Endometrial microvascular endothelial cells (primary cell): ENCODE data around the gene ANO2. TPM values are rescaled to one million over a fixed set of nuclear protein-coding genes. Genes with fewer than 3 reads are reported as not detected.

Experiments used
- in situ Hi-C: cut with HindIII; loops from 2 replicates; pipeline ENCODE4 v1.10.0; 2017; ENCODE audit warnings: low sequenced_read_pairs, low pct_unique_long_range_greater_than_20kb; ENCODE audit errors: inconsistent ontology term
- total RNA-seq: library from RNA; depleted of rRNA; stranded (reverse); fragments of >200 nt; gene quantifications from one replicate; pipeline ENCODE4 v1.2.3, GENCODE V29; 2015; ENCODE audit errors: inconsistent ontology term

Gene ANO2
- 16.4 TPM for total RNA-seq

- in situ Hi-C loops = no loop called here
These were observed at the start of gene ANO2 for GRCh38 chr12:5945071-5946008. TSS of gene ANO2 (minus strand) at chr12:5945259. CDS start at chr12:5945217, 42 bp downstream.

GRCh38 chr12:5989621-5990020, 44.6 kb upstream of the ANO2 start:
- in situ Hi-C loops = no loop called here

GRCh38 chr12:5988659-5989116, 43.6 kb upstream of the ANO2 start:
- in situ Hi-C loops = no loop called here

- in situ Hi-C loops = no loop called here
These were observed 43.0 kb upstream of the ANO2 start for GRCh38 chr12:5988088-5988487.

- in situ Hi-C loops = no loop called here
These were observed 42.5 kb upstream of the ANO2 start for GRCh38 chr12:5987573-5987972.

GRCh38 chr12:5985471-5985870, 40.4 kb upstream of the ANO2 start:
- in situ Hi-C loops = no loop called here

- in situ Hi-C loops = no loop called here
These were observed 39.8 kb upstream of the ANO2 start for GRCh38 chr12:5984873-5985272.

GRCh38 chr12:5982106-5982505, 37.0 kb upstream of the ANO2 start:
- in situ Hi-C loops = no loop called here

GRCh38 chr12:5977556-5977955, 32.5 kb upstream of the ANO2 start:
- in situ Hi-C loops = no loop called here

- in situ Hi-C loops = no loop called here
These were observed 31.7 kb upstream of the ANO2 start for GRCh38 chr12:5976711-5977110.

GRCh38 chr12:5976196-5976595, 31.1 kb upstream of the ANO2 start:
- in situ Hi-C loops = no loop called here

GRCh38 chr12:5973461-5974115, 28.5 kb upstream of the ANO2 start:
- in situ Hi-C loops = no loop called here

GRCh38 chr12:5972387-5972786, 27.3 kb upstream of the ANO2 start:
- in situ Hi-C loops = no loop called here

- in situ Hi-C loops = no loop called here
These were observed 26.3 kb upstream of the ANO2 start for GRCh38 chr12:5971194-5971850.

- in situ Hi-C loops = no loop called here
These were observed 25.1 kb upstream of the ANO2 start for GRCh38 chr12:5969974-5970690.

GRCh38 chr12:5969156-5969973, 24.3 kb upstream of the ANO2 start:
- in situ Hi-C loops = no loop called here

- in situ Hi-C loops = no loop called here
These were observed 22.8 kb upstream of the ANO2 start for GRCh38 chr12:5967645-5968415.
